Mesendoderm (in vitro differentiated cells): ENCODE measurements around the gene PPP1R13L.

ENCODE experiments used
- DNase-seq: peaks from one replicate; pipeline ENCODE4 v3.0.0; 2013
- H2AK5ac ChIP-seq: 2 replicates; pipeline ENCODE4 v1.6.1; 2013; ENCODE audit warnings: low read length, inconsistent platforms
- H2BK120ac ChIP-seq: 2 replicates; pipeline ENCODE4 v1.6.1; 2013; ENCODE audit warnings: low read depth, mild to moderate bottlenecking, low read length, moderate library complexity, mixed read lengths
- H2BK15ac ChIP-seq: replicated peaks from 2 replicates; pipeline ENCODE4 v1.6.1; 2013; ENCODE audit warnings: low read depth, mild to moderate bottlenecking, moderate library complexity
- H2BK5ac ChIP-seq: 2 replicates; pipeline ENCODE4 v1.6.1; 2013; ENCODE audit warnings: low read length, inconsistent platforms
- H3K18ac ChIP-seq: 2 replicates; pipeline ENCODE4 v1.6.1; 2013; ENCODE audit warnings: mild to moderate bottlenecking, low read length, mixed read lengths
- H3K23ac ChIP-seq: one replicate; pipeline ENCODE4 v1.6.1; 2013; ENCODE audit warnings: low read length
- H3K27ac ChIP-seq: 2 replicates; pipeline ENCODE4 v1.5.1; 2013; ENCODE audit warnings: low read depth, mild to moderate bottlenecking, inconsistent platforms, low read length, moderate library complexity
- H3K27me3 ChIP-seq: 2 replicates; pipeline ENCODE4 v1.6.1; 2013; ENCODE audit warnings: low read length, control low read depth, mild to moderate bottlenecking, inconsistent platforms; ENCODE audit not compliant: insufficient read depth, poor library complexity
- H3K36me3 ChIP-seq: 2 replicates; pipeline ENCODE4 v1.6.1; 2013; ENCODE audit warnings: low read length, inconsistent platforms; ENCODE audit not compliant: control insufficient read depth, insufficient read depth
- H3K4ac ChIP-seq: one replicate; pipeline ENCODE4 v1.6.1; 2013; ENCODE audit warnings: low read depth, mild to moderate bottlenecking, low read length, moderate library complexity
- H3K4me1 ChIP-seq: 2 replicates; pipeline ENCODE4 v1.6.1; 2013; ENCODE audit warnings: low read depth, low read length, inconsistent platforms; ENCODE audit not compliant: control insufficient read depth
- H3K4me2 ChIP-seq: 2 replicates; pipeline ENCODE4 v1.6.1; 2013; ENCODE audit warnings: low read length
- H3K4me3 ChIP-seq: 2 replicates; pipeline ENCODE4 v1.5.1; 2013; ENCODE audit warnings: mild to moderate bottlenecking, low read length
- H3K56ac ChIP-seq: one replicate; pipeline ENCODE4 v1.6.1; 2013; ENCODE audit warnings: low read length
- H3K79me1 ChIP-seq: 2 replicates; pipeline ENCODE4 v1.6.1; 2013; ENCODE audit warnings: low read length, inconsistent platforms
- H3K79me2 ChIP-seq: 2 replicates; pipeline ENCODE4 v1.6.1; 2013; ENCODE audit warnings: mild to moderate bottlenecking, low read length; ENCODE audit not compliant: control insufficient read depth, insufficient read depth
- H3K9ac ChIP-seq: 2 replicates; pipeline ENCODE4 v1.6.1; 2013; ENCODE audit warnings: low read length, inconsistent platforms
- H4K5ac ChIP-seq: one replicate; pipeline ENCODE4 v1.6.1; 2013; ENCODE audit warnings: low read length
- H4K8ac ChIP-seq: one replicate; pipeline ENCODE4 v1.6.1; 2013; ENCODE audit warnings: low read depth, mild to moderate bottlenecking, control low read depth, low read length, moderate library complexity
- WGBS: extraction: QIAGEN DNeasy Blood & Tissue Kit; methylation state at CpG from one replicate; pipeline ENCODE4 v1.1.7; 2013; ENCODE audit warnings: low lambda C conversion rate, missing lambda C conversion rate; ENCODE audit not compliant: insufficient coverage; ENCODE audit errors: extremely low coverage; 5-methylcytosine and 5-hydroxymethylcytosine counted together

Gene PPP1R13L

GRCh38 chr19:45448425-45448756 is 43.5 kb upstream of the PPP1R13L start:
- no peak overlapping the region for H3K23ac ChIP-seq
- H4K5ac ChIP-seq = no peak overlapping the region
- H3K36me3 ChIP-seq = no peaks in the 10 kb centered on the region
- no peaks in the 10 kb centered on the region for H3K79me2 ChIP-seq
- H4K8ac ChIP-seq = no peak overlapping the region
- no peak overlapping the region for H3K4me3 ChIP-seq
- no peak overlapping the region for H3K9ac ChIP-seq
- H2AK5ac ChIP-seq = no peak overlapping the region
- no peak overlapping the region for H3K18ac ChIP-seq
- H2BK5ac ChIP-seq = no peak overlapping the region
- H3K4me2 ChIP-seq = no peak overlapping the region
- no peak overlapping the region for H2BK15ac ChIP-seq
- H3K27me3 ChIP-seq = no peaks in the 10 kb centered on the region
- H3K79me1 ChIP-seq = no peaks in the 10 kb centered on the region
- no peak for DNase-seq
- no peak overlapping the region for H2BK120ac ChIP-seq
- H3K27ac ChIP-seq = no peak overlapping the region
- no peak overlapping the region for H3K56ac ChIP-seq
- no peak overlapping the region for H3K4ac ChIP-seq
- WGBS = no CpG with 5 or more reads among the region's 3 CpGs
- peaks cover 2% of the 10 kb centered on the region for H3K4me1 ChIP-seq

- Histone ChIP-seq H3K18ac (no peak overlapping the region), H3K4ac (no peak overlapping the region), H3K4me2 (no peak overlapping the region), H2BK5ac (no peak overlapping the region), H2BK15ac (no peak overlapping the region), H2BK120ac (no peak overlapping the region), H4K5ac (no peak overlapping the region), H3K4me1 (peaks cover 5% of the 10 kb centered on the region), H3K27me3 (no peaks in the 10 kb centered on the region), H3K79me2 (no peaks in the 10 kb centered on the region), H3K27ac (no peak overlapping the region), H3K36me3 (no peaks in the 10 kb centered on the region), H3K79me1 (no peaks in the 10 kb centered on the region), H3K9ac (no peak overlapping the region), H3K23ac (no peak overlapping the region), H4K8ac (no peak overlapping the region), H3K56ac (no peak overlapping the region), H3K4me3 (no peak overlapping the region), H2AK5ac (no peak overlapping the region)
- no peak for DNase-seq
- WGBS = no CpG with 5 or more reads among the region's 7 CpGs
Observed at GRCh38 chr19:45446944-45447343, 42.1 kb upstream of the PPP1R13L start.

- WGBS = no CpG with 5 or more reads among the region's 6 CpGs
- peak; percentile 77 for DNase-seq
- H3K56ac ChIP-seq = no peak overlapping the region
Observed at GRCh38 chr19:45446295-45446694, 41.4 kb upstream of the PPP1R13L start.

GRCh38 chr19:45445139-45445538 is 40.3 kb upstream of the PPP1R13L start:
- Histone ChIP-seq H3K79me1 (no peaks in the 10 kb centered on the region), H3K79me2 (no peaks in the 10 kb centered on the region), H3K56ac (peak overlapping the region; percentile 90), H3K27ac (no peak overlapping the region), H2AK5ac (no peak overlapping the region), H3K4me2 (no peak overlapping the region), H3K18ac (no peak overlapping the region), H3K23ac (no peak overlapping the region), H3K36me3 (no peaks in the 10 kb centered on the region), H4K5ac (no peak overlapping the region), H2BK120ac (no peak overlapping the region), H2BK15ac (no peak overlapping the region), H3K9ac (no peak overlapping the region), H4K8ac (no peak overlapping the region), H2BK5ac (no peak overlapping the region), H3K4me1 (peaks cover 5% of the 10 kb centered on the region), H3K4me3 (no peak overlapping the region), H3K4ac (no peak overlapping the region), H3K27me3 (no peaks in the 10 kb centered on the region)
- WGBS = no CpG with 5 or more reads among the region's 4 CpGs
- no peak for DNase-seq

More at GRCh38 chr19:45446295-45446694, 41.4 kb upstream of the PPP1R13L start:
- Histone ChIP-seq H3K4me3 (no peak overlapping the region), H3K18ac (no peak overlapping the region), H2BK15ac (no peak overlapping the region), H3K79me2 (no peaks in the 10 kb centered on the region), H3K27ac (no peak overlapping the region), H3K4ac (no peak overlapping the region), H4K5ac (no peak overlapping the region), H3K9ac (no peak overlapping the region), H3K4me1 (peaks cover 5% of the 10 kb centered on the region), H2BK120ac (no peak overlapping the region), H4K8ac (no peak overlapping the region), H3K79me1 (no peaks in the 10 kb centered on the region), H2BK5ac (no peak overlapping the region), H3K4me2 (no peak overlapping the region), H3K36me3 (no peaks in the 10 kb centered on the region), H3K23ac (no peak overlapping the region), H3K27me3 (no peaks in the 10 kb centered on the region), H2AK5ac (no peak overlapping the region)

- Histone ChIP-seq H3K56ac (peak overlapping the region; percentile 90), H2BK120ac (no peak overlapping the region), H2BK15ac (no peak overlapping the region), H2AK5ac (no peak overlapping the region), H3K4me3 (no peak overlapping the region), H3K18ac (peak overlapping the region; percentile 78), H3K4ac (no peak overlapping the region), H2BK5ac (no peak overlapping the region), H4K8ac (no peak overlapping the region), H3K79me2 (no peaks in the 10 kb centered on the region), H3K4me1 (peaks cover 5% of the 10 kb centered on the region), H3K9ac (peak overlapping the region; percentile 62), H3K27me3 (no peaks in the 10 kb centered on the region), H3K27ac (peak overlapping the region; percentile 68), H4K5ac (peak overlapping the region; percentile 81), H3K23ac (no peak overlapping the region), H3K36me3 (no peaks in the 10 kb centered on the region), H3K4me2 (peak overlapping the region; percentile 30), H3K79me1 (no peaks in the 10 kb centered on the region)
- whole genome bisulfite sequencing = no CpG with 5 or more reads among the region's 47 CpGs
- peak; percentile 94 for DNase-seq
Observed at GRCh38 chr19:45444318-45445041, 39.6 kb upstream of the PPP1R13L start.
